GM13976 (cell line): ENCODE measurements around the gene ZNF514.
"Not testable (repeated sequence)": the region's sequence is repeated elsewhere in the genome, so short reads cannot be mapped to it uniquely, and the experiment has no call there.

Experiments used
- DNase-seq: peaks from one replicate; pipeline ENCODE4 v3.0.0; 2012; ENCODE audit warnings: low spot score
- CTCF ChIP-seq: IDR thresholded peaks from 2 replicates; pipeline ENCODE4 v1.5.1; 2012; ENCODE audit warnings: borderline replicate concordance, mild to moderate bottlenecking; ENCODE audit not compliant: insufficient read depth; ENCODE audit errors: extremely low read depth, missing control alignments, control extremely low read depth
- in situ Hi-C: fragments of 300-500 bp; cut with MboI; formaldehyde crosslinking; loops from one replicate; pipeline ENCODE4 v1.12.0; 2022; ENCODE audit warnings: low sequenced_read_pairs, mixed read lengths, inconsistent platforms; ENCODE audit not compliant: unreplicated experiment

The ZNF514 gene

DNA sequence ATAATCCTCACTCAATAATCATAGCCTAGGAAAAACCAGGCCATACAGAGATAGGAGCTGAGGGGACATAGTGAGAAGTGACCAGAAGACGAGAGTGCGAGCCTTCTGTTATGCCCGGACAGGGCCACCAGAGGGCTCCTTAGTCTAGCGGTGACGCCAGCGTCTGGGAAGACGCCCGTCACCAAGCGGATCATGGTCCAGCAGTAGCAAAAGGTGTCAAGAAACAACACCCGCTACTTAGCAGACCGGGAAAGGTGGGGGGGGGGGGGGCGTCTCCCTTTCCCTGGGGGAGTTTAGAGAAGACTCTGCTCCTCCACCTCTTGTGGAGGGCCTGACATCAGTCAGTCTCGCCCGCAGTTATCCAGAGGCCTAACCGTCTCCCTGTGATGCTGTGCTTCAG is 33.3 kb upstream of the ZNF514 start:
- in situ Hi-C loops, DNase-seq: not testable (repeated sequence)
- TF ChIP-seq CTCF, result peak; percentile 60

DNA sequence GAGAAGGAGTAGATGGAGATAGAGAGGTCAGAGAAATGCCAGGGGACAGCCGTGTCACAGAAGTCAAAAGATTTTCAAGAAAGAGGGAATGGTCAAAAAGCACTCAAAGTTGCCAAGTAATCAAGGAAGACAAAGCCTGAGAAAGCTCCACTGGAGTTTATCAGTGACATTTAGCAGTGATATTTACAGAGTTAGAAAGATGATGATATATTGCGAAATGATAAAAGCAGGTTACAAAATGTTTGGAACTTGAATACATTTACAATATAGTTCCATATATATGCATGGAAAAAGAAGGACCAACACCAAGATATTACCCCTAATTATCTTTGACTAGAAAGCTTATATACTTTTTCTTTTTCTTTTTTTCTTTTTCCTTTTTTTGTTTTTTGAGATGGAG is 26.3 kb upstream of the ZNF514 start:
- in situ Hi-C loops, result no loop called here
- no peak for DNase-seq

GRCh38 chr2:95185197-95185596 is 25.5 kb upstream of the ZNF514 start:
- no peak for DNase-seq
- TF ChIP-seq CTCF, result no peak
- in situ Hi-C loops, result no loop called here

More for the DNA sequence above, 26.3 kb upstream of the ZNF514 start:
- no peak for TF ChIP-seq CTCF

DNA sequence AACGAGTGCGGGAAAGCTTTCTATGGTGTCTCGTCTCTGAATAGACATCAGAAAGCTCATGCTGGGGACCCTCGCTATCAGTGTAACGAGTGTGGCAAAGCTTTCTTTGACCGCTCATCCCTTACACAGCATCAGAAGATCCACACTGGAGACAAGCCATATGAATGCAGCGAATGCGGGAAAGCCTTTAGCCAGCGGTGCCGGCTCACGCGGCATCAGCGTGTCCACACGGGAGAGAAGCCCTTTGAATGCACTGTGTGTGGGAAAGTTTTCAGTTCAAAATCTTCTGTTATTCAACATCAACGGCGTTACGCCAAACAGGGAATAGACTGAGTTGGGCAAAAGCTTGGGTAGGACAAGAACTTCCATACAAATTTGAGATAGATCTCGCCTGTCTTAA is 22.1 kb upstream of the ZNF514 start:
- no peak for DNase-seq
- TF ChIP-seq CTCF, result no peak
- in situ Hi-C loops, result no loop called here

DNA sequence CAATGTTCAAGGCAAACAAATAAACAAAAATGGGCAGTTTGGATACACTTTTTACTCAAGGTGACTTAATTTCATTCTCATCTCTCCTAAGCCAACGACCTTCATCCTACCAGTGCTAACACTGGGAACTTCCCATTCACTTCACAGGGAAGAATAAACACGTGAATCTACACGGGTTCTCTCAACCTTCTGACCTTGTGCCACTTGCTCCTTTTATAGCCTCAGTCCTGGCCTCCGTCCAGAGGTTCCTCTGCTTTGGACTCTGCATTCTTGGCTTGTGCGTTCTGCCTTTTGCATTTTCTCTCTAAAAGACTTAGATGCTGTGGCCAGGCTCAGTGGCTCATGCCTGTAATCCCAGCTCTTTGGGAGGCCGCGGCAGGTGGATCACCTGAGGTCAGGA is 19.8 kb upstream of the ZNF514 start:
- in situ Hi-C loops, result no loop called here
- no peak for TF ChIP-seq CTCF
- DNase-seq, result no peak

- in situ Hi-C loops, result no loop called here
- DNase-seq, result no peak
- TF ChIP-seq CTCF, result no peak
These were observed 14.4 kb upstream of the ZNF514 start for GRCh38 chr2:95174031-95174542.

GRCh38 chr2:95171902-95172301 is 12.3 kb upstream of the ZNF514 start:
- DNase-seq, result no peak
- in situ Hi-C loops, result no loop called here
- TF ChIP-seq CTCF, result no peak
